AG10803 (cell line): ENCODE data around the gene RRP7A.
A peak's percentile ranks its signal among the peaks of the same experiment; 100 is the strongest.
"Not testable (repeated sequence)": the region's sequence is repeated elsewhere in the genome, so short reads cannot be mapped to it uniquely, and the experiment has no call there.

Experiments
- DNase-seq: peaks from one replicate; pipeline ENCODE4 v3.0.0; 2010; ENCODE audit warnings: low read depth
- H3K4me3 ChIP-seq: 2 replicates; pipeline ENCODE4 v1.5.1; 2011; ENCODE audit warnings: mild to moderate bottlenecking, low read length, control low read depth
- CTCF ChIP-seq: conservative IDR thresholded peaks from 2 replicates; pipeline ENCODE4 v1.5.1; 2011; ENCODE audit warnings: mild to moderate bottlenecking, low read length, control low read depth, inconsistent platforms

The RRP7A gene

GRCh38 chr22:42511401-42511891 lies 8.2 kb downstream of the RRP7A start:
- no peak for DNase-seq
- TF ChIP-seq CTCF: no peak

GRCh38 chr22:42509548-42509947 lies 10.0 kb downstream of the RRP7A start:
- TF ChIP-seq CTCF: no peak
- H3K4me3 ChIP-seq: no peak overlapping the region
- no peak for DNase-seq

More at GRCh38 chr22:42511401-42511891, 8.2 kb downstream of the RRP7A start:
- H3K4me3 ChIP-seq: no peak overlapping the region

GRCh38 chr22:42508975-42509364 lies 10.6 kb downstream of the RRP7A start:
- not testable (repeated sequence) for DNase-seq, H3K4me3 ChIP-seq

GRCh38 chr22:42508327-42508974 lies 11.1 kb downstream of the RRP7A start:
- not testable (repeated sequence) for H3K4me3 ChIP-seq, DNase-seq

GRCh38 chr22:42500836-42501179 lies 18.8 kb downstream of the RRP7A start:
- TF ChIP-seq CTCF: no peak
- no peak for DNase-seq
- peak overlapping the region; percentile 37; the same call in 1 of the 2 replicates for H3K4me3 ChIP-seq

- TF ChIP-seq CTCF: no peak
- peak; percentile 58 for DNase-seq
- H3K4me3 ChIP-seq: peak overlapping the region; percentile 37
Measured at GRCh38 chr22:42500161-42500835, 19.3 kb downstream of the RRP7A start.

- not testable (repeated sequence) for DNase-seq, H3K4me3 ChIP-seq
Measured at GRCh38 chr22:42499773-42500160, 19.8 kb downstream of the RRP7A start.

GRCh38 chr22:42495533-42496141 lies 24.0 kb downstream of the RRP7A start:
- not testable (repeated sequence) for H3K4me3 ChIP-seq, DNase-seq

GRCh38 chr22:42493393-42493792 lies 26.2 kb downstream of the RRP7A start:
- no peak for DNase-seq
- no peak for TF ChIP-seq CTCF
- H3K4me3 ChIP-seq: no peak overlapping the region
